GM19438 (cell line): ENCODE measurements around the gene METTL23.

Experiments
- ATAC-seq: cut with Tn5 transposase; IDR thresholded peaks from one replicate; pipeline ENCODE4 v1.9.1; 2021; ENCODE audit warnings: low read depth; ENCODE audit not compliant: unreplicated experiment

METTL23 gene

GRCh38 chr17:76752006-76752405 is 25.4 kb downstream of the METTL23 start:
- no peak for ATAC-seq

GRCh38 chr17:76753061-76753961 is 26.7 kb downstream of the METTL23 start:
- no peak for ATAC-seq

- ATAC-seq: no peak
Observed at GRCh38 chr17:76755285-76755684, 28.6 kb downstream of the METTL23 start.

- no peak for ATAC-seq
Observed at GRCh38 chr17:76757256-76757655, 30.6 kb downstream of the METTL23 start.

GRCh38 chr17:76758570-76758969 is 31.9 kb downstream of the METTL23 start:
- no peak for ATAC-seq

GRCh38 chr17:76772842-76773525 is 46.3 kb downstream of the METTL23 start:
- no peak for ATAC-seq

- ATAC-seq: no peak
Observed at GRCh38 chr17:76775021-76775600, 48.5 kb downstream of the METTL23 start.

GRCh38 chr17:76781056-76781982 is 54.7 kb downstream of the METTL23 start:
- ATAC-seq: no peak

- ATAC-seq: no peak
Observed at GRCh38 chr17:76783146-76783545, 56.5 kb downstream of the METTL23 start.
